Right renal cortex interstitium (tissue), 3 donors: ENCODE measurements around the gene PPM1N. TPM values are rescaled to one million over a fixed set of nuclear protein-coding genes. Genes with fewer than 3 reads are reported as not detected.
"Not testable (repeated sequence)": the region's sequence is repeated elsewhere in the genome, so short reads cannot be mapped to it uniquely, and the experiment has no call there.

Experiments used
- DNase-seq, 3 donors: peaks; one replicate each; pipeline ENCODE4 v3.0.0-alpha.2; 2013; ENCODE audit warnings: low read depth in 3 of 3, low spot score in 2 of 3
- polyA plus RNA-seq, 3 donors: library from polyadenylated mRNA; unstranded; fragments of 120-200 nt; gene quantifications; one replicate each; pipeline ENCODE4 v1.2.1, GENCODE V29; 2013; ENCODE audit not compliant: insufficient read length in 3 of 3

Gene PPM1N
- polyA plus RNA-seq, 3 donors, result 0.17 to 0.24 TPM; not detected in 1

GRCh38 chr19:45506989-45507871 is 9.0 kb downstream of the PPM1N start, which contains the start of gene VASP:
Gene VASP, plus strand, starts transcription at chr19:45507479. Its CDS starts 293 bp downstream, at chr19:45507772.
- no peak for DNase-seq

- DNase-seq, result no peak
Measured at GRCh38 chr19:45507872-45508416, 9.7 kb downstream of the PPM1N start.

- DNase-seq, result no peak
Measured at GRCh38 chr19:45508417-45508860, 10.2 kb downstream of the PPM1N start.

- DNase-seq, result no peak
Measured at GRCh38 chr19:45508861-45509691, 10.8 kb downstream of the PPM1N start.

- no peak for DNase-seq
Measured at GRCh38 chr19:45509692-45510015, 11.4 kb downstream of the PPM1N start.

GRCh38 chr19:45510352-45510751 is 12.1 kb downstream of the PPM1N start:
- not testable (repeated sequence) for DNase-seq

- no peak for DNase-seq
Measured at GRCh38 chr19:45511074-45511473, 12.8 kb downstream of the PPM1N start.

- no peak for DNase-seq
Measured at GRCh38 chr19:45512881-45513483, 14.7 kb downstream of the PPM1N start.

GRCh38 chr19:45514376-45515051 is 16.3 kb downstream of the PPM1N start:
- no peak for DNase-seq

GRCh38 chr19:45515081-45515624 is 16.9 kb downstream of the PPM1N start:
- DNase-seq, result no peak

- no peak for DNase-seq
Measured at GRCh38 chr19:45515807-45516401, 17.7 kb downstream of the PPM1N start.

- no peak for DNase-seq
Measured at GRCh38 chr19:45517238-45517637, 19.0 kb downstream of the PPM1N start.

GRCh38 chr19:45517641-45518468 is 19.6 kb downstream of the PPM1N start:
- no peak for DNase-seq

GRCh38 chr19:45518469-45518826 is 20.2 kb downstream of the PPM1N start:
- DNase-seq, result no peak

- DNase-seq, result no peak
Measured at GRCh38 chr19:45522010-45522941, 24.0 kb downstream of the PPM1N start.

GRCh38 chr19:45523642-45524256 is 25.5 kb downstream of the PPM1N start:
- DNase-seq, result peak; percentile 69 to 80 (median 72)

- DNase-seq, result no peak
Measured at GRCh38 chr19:45524575-45525129, 26.4 kb downstream of the PPM1N start.
